HG03039 (cell line): ENCODE results near the gene MAG.
"Not testable (repeated sequence)": the region's sequence is repeated elsewhere in the genome, so short reads cannot be mapped to it uniquely, and the experiment has no call there.

Experiments
- ATAC-seq: cut with Tn5 transposase; IDR thresholded peaks from one replicate; pipeline ENCODE4 v1.9.1; 2021; ENCODE audit warnings: mild to moderate bottlenecking, moderate library complexity; ENCODE audit not compliant: unreplicated experiment

Gene MAG

DNA sequence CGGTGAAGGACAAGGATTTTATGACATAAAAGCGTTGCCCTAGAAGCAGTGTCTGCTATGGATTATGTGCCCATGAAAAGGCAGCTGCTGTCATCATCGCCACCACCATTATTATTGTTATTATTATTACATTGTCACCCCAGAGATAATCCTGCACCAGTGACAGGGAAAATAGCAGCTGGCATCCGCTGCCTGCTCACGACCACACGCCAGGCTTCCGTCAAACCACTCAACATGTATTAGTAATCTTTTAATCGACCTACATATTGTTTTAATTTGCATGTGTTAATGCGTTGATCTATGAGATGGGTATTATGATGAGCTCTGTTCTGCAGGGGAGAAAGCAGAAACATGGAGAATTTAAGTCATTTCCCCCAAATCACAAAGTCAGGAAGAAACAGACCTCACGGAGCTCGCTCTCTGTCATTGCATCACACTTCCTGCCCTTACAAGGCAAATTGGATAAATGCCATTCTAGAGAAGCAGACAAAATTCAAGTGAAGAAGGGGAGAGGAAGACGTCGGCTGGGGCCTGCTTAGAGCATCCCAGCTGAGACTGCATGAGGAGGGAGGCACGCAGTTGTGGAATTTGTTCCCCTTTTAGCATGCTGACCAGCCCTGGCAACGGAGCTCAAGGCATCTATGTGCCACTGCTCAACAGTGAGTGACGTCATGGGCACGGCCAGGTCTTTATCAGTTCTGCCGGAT is 66.1 kb downstream of the MAG start, which contains the start of gene FFAR3:
Gene FFAR3 (plus strand): TSS at position 594 of the 707 bp plus-strand sequence. CDS start 431 bp downstream, outside the sequence.
- ATAC-seq, result no peak

DNA sequence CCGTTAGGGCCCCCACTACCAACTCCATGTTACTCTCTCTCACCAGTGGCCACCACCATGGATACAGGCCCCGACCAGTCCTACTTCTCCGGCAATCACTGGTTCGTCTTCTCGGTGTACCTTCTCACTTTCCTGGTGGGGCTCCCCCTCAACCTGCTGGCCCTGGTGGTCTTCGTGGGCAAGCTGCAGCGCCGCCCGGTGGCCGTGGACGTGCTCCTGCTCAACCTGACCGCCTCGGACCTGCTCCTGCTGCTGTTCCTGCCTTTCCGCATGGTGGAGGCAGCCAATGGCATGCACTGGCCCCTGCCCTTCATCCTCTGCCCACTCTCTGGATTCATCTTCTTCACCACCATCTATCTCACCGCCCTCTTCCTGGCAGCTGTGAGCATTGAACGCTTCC is 66.9 kb downstream of the MAG start:
- not testable (repeated sequence) for ATAC-seq

DNA sequence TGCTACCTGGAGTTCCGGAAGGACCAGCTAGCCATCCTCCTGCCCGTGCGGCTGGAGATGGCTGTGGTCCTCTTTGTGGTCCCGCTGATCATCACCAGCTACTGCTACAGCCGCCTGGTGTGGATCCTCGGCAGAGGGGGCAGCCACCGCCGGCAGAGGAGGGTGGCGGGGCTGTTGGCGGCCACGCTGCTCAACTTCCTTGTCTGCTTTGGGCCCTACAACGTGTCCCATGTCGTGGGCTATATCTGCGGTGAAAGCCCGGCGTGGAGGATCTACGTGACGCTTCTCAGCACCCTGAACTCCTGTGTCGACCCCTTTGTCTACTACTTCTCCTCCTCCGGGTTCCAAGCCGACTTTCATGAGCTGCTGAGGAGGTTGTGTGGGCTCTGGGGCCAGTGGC is 67.4 kb downstream of the MAG start:
- ATAC-seq, result not testable (repeated sequence)

DNA sequence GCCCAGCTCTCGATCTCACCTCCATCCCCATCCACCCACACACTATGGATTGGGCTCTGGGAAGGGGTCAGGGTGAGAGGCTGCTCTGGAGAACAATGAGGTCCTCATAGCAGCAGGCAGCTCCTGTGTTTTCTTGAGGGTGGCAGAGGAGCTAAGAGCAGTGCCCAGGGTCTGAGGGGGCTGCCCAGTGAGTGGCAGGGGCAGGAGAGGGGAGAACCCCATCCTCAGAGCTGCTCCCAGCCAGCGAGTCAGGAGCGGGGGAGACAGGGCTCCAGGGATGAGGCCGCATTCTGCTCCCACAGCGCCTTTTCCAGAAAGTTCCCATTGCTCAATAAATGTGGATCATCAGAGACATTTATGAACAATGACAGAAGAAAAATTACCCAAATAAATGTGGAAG is 68.1 kb downstream of the MAG start:
- ATAC-seq, result not testable (repeated sequence)

DNA sequence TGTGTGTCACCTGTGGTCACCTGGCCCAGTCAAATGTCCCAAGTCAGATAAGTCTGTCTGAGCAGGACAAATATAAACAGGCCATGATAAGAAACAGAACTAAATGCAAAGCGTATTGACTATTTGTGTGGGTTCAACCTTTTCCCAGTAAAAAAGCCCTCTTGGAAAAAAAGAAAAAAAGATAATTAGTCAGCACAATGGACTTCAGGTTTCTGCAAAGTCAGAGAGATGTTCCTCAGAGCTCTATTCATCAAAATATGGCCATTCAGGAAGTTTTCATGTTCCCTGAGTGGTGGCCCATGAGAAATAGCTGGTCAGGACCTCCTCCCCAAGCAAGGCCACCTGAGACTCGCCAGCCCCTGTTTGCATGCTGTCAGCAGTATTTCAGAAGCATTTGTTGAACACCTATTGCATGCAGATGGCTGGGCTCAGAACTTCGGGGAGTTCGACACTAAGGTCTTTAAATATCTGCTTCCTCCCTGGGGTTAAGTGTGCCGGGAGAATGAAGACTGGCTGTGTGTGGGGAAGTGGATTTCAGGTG is 69.0 kb downstream of the MAG start:
- ATAC-seq, result no peak

DNA sequence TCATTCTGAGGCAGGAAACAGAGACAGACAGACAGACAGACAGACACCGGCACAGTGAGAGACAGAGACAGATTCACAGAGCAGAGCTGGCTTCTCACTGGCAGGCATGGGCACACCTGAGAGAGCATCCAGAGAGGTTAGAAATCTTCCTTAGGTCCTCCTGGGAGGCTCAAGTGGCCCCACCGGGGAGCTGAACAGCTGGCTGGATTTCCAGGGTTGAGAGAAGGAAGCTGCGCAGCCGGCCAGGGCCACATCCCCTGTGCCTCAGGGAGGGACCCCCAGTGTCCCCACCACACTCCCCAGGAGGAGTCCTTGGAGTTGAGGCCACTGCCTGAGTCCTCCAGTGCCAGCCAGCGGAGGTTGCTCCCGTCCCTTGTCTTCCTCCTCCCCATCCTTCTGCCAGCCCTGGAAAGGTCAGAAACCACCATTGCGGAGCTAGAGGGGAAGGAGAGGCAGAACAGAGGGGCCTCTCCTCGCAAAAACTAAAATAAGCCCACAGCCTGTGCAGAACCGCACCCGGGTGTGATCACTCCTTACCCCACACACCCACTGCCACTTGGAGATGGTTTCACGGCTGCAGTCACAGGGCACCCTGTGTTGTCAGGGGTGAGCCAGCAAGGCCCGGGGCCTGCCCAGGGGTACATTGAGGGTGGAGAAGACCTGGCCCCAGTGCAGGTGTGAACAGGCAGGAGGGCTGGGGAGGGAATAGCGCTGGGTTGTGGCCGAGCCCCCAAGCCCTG is 70.5 kb downstream of the MAG start:
- ATAC-seq, result no peak

DNA sequence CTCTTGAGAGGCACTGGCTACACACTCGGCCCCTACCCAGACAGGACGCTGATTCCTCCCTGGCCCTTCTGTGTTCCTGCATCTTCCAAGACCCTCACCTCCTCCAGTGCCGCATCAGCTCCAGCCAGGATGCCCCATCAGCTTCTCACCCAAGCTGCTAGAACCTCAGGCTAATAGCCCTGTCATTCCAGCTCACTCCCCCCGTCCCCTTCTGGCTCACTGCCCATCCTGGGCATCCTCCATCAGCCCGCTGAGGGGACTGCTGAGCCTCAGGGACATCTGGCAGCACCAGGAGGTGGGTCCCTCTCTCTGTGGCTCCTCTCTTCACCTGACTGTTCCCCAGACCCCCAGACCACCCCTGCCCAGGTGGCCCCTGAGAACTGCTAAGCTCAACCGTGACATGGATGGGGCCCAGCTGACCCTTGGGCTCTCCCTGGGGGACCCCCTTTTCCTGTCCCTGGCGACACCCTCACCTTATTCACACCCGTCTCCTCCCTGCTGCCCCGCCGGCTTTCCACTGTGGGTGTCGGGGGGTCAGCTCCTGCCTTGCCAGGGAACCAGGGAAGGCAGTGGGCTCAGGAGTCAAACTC is 71.1 kb downstream of the MAG start:
- no peak for ATAC-seq
